GM06990 (cell line): ENCODE measurements around the gene CDC34.

Source experiments
- DNase-seq: peaks from one replicate; pipeline ENCODE4 v3.0.0-alpha.2; 2011; ENCODE audit not compliant: insufficient read length; ENCODE audit errors: extremely low read depth
- H3K27me3 ChIP-seq: replicated peaks from 2 replicates; pipeline ENCODE4 v1.6.0; 2011; ENCODE audit warnings: low read length; ENCODE audit not compliant: control insufficient read depth, insufficient read depth
- H3K36me3 ChIP-seq: 2 replicates; pipeline ENCODE4 v1.5.1; 2011; ENCODE audit warnings: low read length; ENCODE audit not compliant: control insufficient read depth, insufficient read depth
- H3K4me3 ChIP-seq: replicated peaks from 2 replicates; pipeline ENCODE4 v1.5.1; 2011; ENCODE audit warnings: low read depth, mild to moderate bottlenecking, control low read depth, low read length
- CTCF ChIP-seq: IDR thresholded peaks from 2 replicates; pipeline ENCODE4 v1.5.1; 2011; ENCODE audit warnings: low read length, control low read depth, mild to moderate bottlenecking, inconsistent platforms; ENCODE audit not compliant: insufficient read depth, poor library complexity, severe bottlenecking

Gene CDC34

GRCh38 chr19:485583-486236 lies 45.9 kb upstream of the CDC34 start:
- DNase-seq = no peak
- Histone ChIP-seq H3K4me3 (no peak overlapping the region), H3K27me3 (no peaks in the 10 kb centered on the region; the same call in 1 of the 2 replicates), H3K36me3 (no peaks in the 10 kb centered on the region)
- no peak for TF ChIP-seq CTCF

- Histone ChIP-seq H3K36me3 (no peaks in the 10 kb centered on the region), H3K4me3 (peak overlapping the region; percentile 83), H3K27me3 (no peaks in the 10 kb centered on the region; the same call in 1 of the 2 replicates)
- DNase-seq = peak; percentile 96
- TF ChIP-seq CTCF = no peak
Measured at GRCh38 chr19:488505-489417, 42.8 kb upstream of the CDC34 start.

GRCh38 chr19:489418-490196 lies 42.0 kb upstream of the CDC34 start:
- Histone ChIP-seq H3K4me3 (peak overlapping the region; percentile 83), H3K36me3 (no peaks in the 10 kb centered on the region), H3K27me3 (no peaks in the 10 kb centered on the region; the same call in 1 of the 2 replicates)
- no peak for TF ChIP-seq CTCF
- DNase-seq = no peak

GRCh38 chr19:491146-491741 lies 40.3 kb upstream of the CDC34 start:
- no peaks in the 10 kb centered on the region for H3K36me3 ChIP-seq
- DNase-seq = no peak
- no peak for TF ChIP-seq CTCF
- H3K27me3 ChIP-seq = no peaks in the 10 kb centered on the region
- no peak overlapping the region for H3K4me3 ChIP-seq

- H3K4me3 ChIP-seq = no peak overlapping the region
- no peak for TF ChIP-seq CTCF
- no peaks in the 10 kb centered on the region for H3K27me3 ChIP-seq
- DNase-seq = no peak
- no peaks in the 10 kb centered on the region for H3K36me3 ChIP-seq
Measured at GRCh38 chr19:492091-492531, 39.4 kb upstream of the CDC34 start.
